Measurements from ENCODE around the gene SERPINE3. TPM values are rescaled to one million over a fixed set of nuclear protein-coding genes. Genes with fewer than 3 reads are reported as not detected.

The SERPINE3 gene
- polyA plus RNA-seq, 1 donor (not counting 4 experiments of a cell fraction or from before 2014, with no cell fraction given) = not detected

GRCh38 chr13:51322826-51323225 lies 16.7 kb upstream of the SERPINE3 start:
- no peaks in the 10 kb centered on the region for H3K9me3 ChIP-seq (ENCODE audit: control insufficient read depth, low read depth, low read length)
- H3K27ac ChIP-seq (ENCODE audit: control insufficient read depth, insufficient read depth, low read length) = no peak overlapping the region
- no peaks in the 10 kb centered on the region for H3K79me2 ChIP-seq (ENCODE audit: control insufficient read depth, insufficient read depth, low read length)
- no peak for TF ChIP-seq CTCF (optimal IDR thresholded peaks at IDR 0.05 in 1 of 3, IDR thresholded peaks at IDR 0.05 in 1 of 3, conservative IDR thresholded peaks at IDR 0.05 in 1 of 3; ENCODE audit: extremely low read depth in 1 of 3, insufficient read depth in 2 of 3, low read length in 3 of 3)
- no peak for TF ChIP-seq EZH2 (IDR thresholded peaks at IDR 0.05; ENCODE audit: low read length)
- peaks cover 3% of the 10 kb centered on the region for H3K27me3 ChIP-seq (ENCODE audit: control insufficient read depth, extremely low read depth, insufficient read depth, low read length)
- H3K9ac ChIP-seq (ENCODE audit: control insufficient read depth, extremely low read depth, insufficient read depth, low read length) = no peak overlapping the region
- H2AFZ ChIP-seq (ENCODE audit: control insufficient read depth, low read length) = no peak overlapping the region
- no peaks in the 10 kb centered on the region for H3K36me3 ChIP-seq (ENCODE audit: control insufficient read depth in 2 of 2, extremely low read depth in 1 of 2, insufficient read depth in 2 of 2, low read length in 2 of 2)
- DNase-seq (ENCODE audit: low read depth, low spot score) (no peak), FAIRE-seq (no peak)
- dilution Hi-C loops (cut with MboI; ENCODE audit: extremely low pct_ligation_motif_present, low sequenced_read_pairs) = no loop called here
- no peak overlapping the region for H3K4me3 ChIP-seq (ENCODE audit: control insufficient read depth in 2 of 3, extremely low read depth in 1 of 3, insufficient read depth in 2 of 3, low read depth in 1 of 3, low read length in 3 of 3)
- H3K4me1 ChIP-seq (ENCODE audit: control insufficient read depth, extremely low read depth, insufficient read depth, low read length) = no peaks in the 10 kb centered on the region
- no peaks in the 10 kb centered on the region for H3K9me1 ChIP-seq (ENCODE audit: control insufficient read depth, extremely low read depth, insufficient read depth, low read length)
- H4K20me1 ChIP-seq (ENCODE audit: control insufficient read depth, extremely low read depth, insufficient read depth, low read length) = no peaks in the 10 kb centered on the region
- H3K4me2 ChIP-seq (ENCODE audit: control insufficient read depth, extremely low read depth, insufficient read depth, low read depth, low read length) = no peak overlapping the region

- no peak for TF ChIP-seq CTCF (optimal IDR thresholded peaks at IDR 0.05 in 1 of 3, IDR thresholded peaks at IDR 0.05 in 1 of 3, conservative IDR thresholded peaks at IDR 0.05 in 1 of 3; ENCODE audit: extremely low read depth in 1 of 3, insufficient read depth in 2 of 3, low read length in 3 of 3)
- no peak for TF ChIP-seq EZH2 (IDR thresholded peaks at IDR 0.05; ENCODE audit: low read length)
- Histone ChIP-seq H3K4me3 (ENCODE audit: control insufficient read depth in 2 of 3, extremely low read depth in 1 of 3, insufficient read depth in 2 of 3, low read depth in 1 of 3, low read length in 3 of 3) (no peak overlapping the region), H3K9me3 (ENCODE audit: control insufficient read depth, low read depth, low read length) (no peaks in the 10 kb centered on the region), H3K4me1 (ENCODE audit: control insufficient read depth, extremely low read depth, insufficient read depth, low read length) (no peaks in the 10 kb centered on the region), H3K27me3 (ENCODE audit: control insufficient read depth, extremely low read depth, insufficient read depth, low read length) (peaks cover 3% of the 10 kb centered on the region), H4K20me1 (ENCODE audit: control insufficient read depth, extremely low read depth, insufficient read depth, low read length) (no peaks in the 10 kb centered on the region), H3K36me3 (ENCODE audit: control insufficient read depth in 2 of 2, extremely low read depth in 1 of 2, insufficient read depth in 2 of 2, low read length in 2 of 2) (no peaks in the 10 kb centered on the region), H2AFZ (ENCODE audit: control insufficient read depth, low read length) (no peak overlapping the region), H3K9ac (ENCODE audit: control insufficient read depth, extremely low read depth, insufficient read depth, low read length) (no peak overlapping the region), H3K79me2 (ENCODE audit: control insufficient read depth, insufficient read depth, low read length) (no peaks in the 10 kb centered on the region), H3K4me2 (ENCODE audit: control insufficient read depth, extremely low read depth, insufficient read depth, low read depth, low read length) (no peak overlapping the region), H3K9me1 (ENCODE audit: control insufficient read depth, extremely low read depth, insufficient read depth, low read length) (no peaks in the 10 kb centered on the region), H3K27ac (ENCODE audit: control insufficient read depth, insufficient read depth, low read length) (no peak overlapping the region)
- no peak for FAIRE-seq
- dilution Hi-C loops (cut with MboI; ENCODE audit: extremely low pct_ligation_motif_present, low sequenced_read_pairs) = no loop called here
- no peak for DNase-seq (ENCODE audit: low read depth, low spot score)
Observed at GRCh38 chr13:51323824-51324511, 15.5 kb upstream of the SERPINE3 start.
